GM21825 (cell line): ENCODE results near the gene DIP2B.
"Not testable (repeated sequence)": the region's sequence is repeated elsewhere in the genome, so short reads cannot be mapped to it uniquely, and the experiment has no call there.

Experiments
- ATAC-seq: cut with Tn5 transposase; IDR thresholded peaks from one replicate; pipeline ENCODE4 v1.9.1; 2021; ENCODE audit warnings: mild to moderate bottlenecking, moderate library complexity; ENCODE audit not compliant: unreplicated experiment

Gene DIP2B

DNA sequence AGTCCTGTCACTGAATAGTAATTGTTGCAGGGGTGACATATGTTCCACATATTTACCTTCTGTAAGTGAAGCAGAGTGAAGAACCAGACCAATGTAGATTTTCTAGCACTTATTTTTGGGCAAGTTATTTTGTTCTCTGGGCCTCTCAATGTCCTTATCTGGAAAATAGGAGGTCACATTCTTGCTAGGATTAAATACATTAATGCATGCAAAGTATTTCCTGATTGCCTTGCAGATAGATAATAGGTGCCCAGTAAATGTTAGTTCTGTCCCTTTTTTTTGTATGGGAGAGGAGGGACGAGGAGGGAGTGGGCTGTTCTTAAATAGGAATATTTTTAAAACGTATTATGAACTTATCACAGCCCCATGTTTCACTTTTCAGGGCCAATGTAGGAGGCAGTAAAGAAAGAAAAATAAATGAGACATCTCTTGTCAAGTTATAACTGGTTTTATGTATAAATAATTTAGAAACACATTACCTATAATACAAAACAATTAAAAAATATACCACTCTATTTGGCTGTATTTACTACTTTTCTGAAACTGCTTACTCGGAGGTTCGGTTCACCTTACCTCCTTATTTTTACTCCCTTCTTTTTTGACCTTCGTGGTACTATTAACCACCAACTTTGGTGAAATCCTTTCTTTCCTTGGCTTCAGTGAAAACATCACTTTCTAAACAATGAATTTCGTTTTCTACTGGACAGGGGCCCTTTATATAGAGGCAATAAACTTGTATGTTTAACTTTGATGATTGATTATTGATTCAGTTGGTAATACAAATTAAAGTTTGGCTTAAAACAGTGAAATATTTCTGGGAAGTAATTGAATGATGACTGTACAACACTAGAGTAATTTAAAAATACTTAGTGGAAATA lies 41.9 kb downstream of the DIP2B start:
- ATAC-seq = no peak

DNA sequence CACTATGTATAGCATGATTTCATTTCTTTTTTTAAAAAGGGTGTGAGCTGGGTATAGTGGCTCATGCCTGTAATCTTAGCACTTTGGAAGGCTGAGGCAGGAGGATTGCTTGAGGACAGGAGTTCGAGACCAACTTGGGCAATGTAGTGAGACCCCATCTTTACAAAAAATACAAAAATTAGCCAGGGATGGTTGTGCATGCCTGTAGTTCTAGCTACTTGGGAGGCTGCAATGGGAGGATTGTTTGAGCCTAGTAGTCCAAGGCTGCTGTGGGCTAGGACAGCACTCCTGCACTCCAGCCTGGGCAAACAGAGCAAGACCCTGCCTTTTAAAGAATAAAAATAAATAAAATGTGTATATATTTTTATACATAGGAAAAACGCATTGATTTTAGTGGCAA lies 43.0 kb downstream of the DIP2B start:
- ATAC-seq = no peak

DNA sequence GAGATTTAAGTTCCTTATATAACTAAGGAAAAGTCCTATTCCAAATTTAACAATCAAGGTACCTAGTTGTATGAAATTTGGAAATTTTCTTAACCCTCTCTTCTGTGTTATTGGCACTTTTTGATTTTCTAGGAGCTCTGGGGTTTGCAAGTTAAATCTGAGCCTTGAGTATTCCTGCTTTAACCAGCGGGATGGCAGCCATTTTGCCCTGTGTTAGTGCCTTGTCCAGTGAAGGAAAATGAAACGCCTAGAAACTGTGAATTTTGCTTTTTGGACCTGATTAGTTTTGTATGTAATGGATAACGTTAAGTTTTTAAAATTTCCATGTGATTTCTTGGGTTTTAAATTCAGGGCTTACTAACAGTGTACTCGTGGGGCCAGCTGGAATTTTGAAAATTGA lies 45.1 kb downstream of the DIP2B start:
- no peak for ATAC-seq

DNA sequence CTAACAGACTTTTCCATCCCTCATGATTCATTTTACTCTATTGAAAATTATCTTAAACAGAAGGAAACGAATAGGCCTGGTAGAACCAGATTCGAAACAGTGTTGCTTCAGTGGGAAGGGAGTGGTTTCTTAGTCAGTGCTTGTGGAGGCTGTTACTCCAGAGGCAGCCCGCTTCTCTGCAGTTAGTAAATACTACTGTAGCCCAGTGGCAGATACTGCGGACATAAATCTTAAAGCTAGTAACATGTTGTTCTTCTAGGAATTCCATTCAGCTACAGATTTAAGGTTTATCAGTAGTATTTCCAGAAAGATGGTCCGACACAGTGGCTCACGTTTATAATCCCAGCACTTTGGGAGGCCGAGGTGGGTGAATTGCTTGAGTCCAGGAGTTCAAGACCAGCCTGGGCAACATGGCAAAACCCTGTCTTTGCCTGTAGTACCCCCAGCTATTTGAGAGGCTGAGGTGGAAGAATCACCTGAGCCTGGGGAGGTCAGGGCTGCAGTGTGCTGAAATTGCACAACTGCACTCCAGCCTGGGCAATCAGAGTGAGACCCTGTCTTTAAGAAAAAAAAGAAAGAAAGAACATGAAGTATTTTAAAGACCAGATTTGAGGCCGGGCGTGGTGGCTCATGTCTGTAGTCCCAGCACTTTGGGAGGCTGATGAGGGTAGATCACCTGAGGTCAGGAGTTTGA lies 45.9 kb downstream of the DIP2B start:
- no peak for ATAC-seq

DNA sequence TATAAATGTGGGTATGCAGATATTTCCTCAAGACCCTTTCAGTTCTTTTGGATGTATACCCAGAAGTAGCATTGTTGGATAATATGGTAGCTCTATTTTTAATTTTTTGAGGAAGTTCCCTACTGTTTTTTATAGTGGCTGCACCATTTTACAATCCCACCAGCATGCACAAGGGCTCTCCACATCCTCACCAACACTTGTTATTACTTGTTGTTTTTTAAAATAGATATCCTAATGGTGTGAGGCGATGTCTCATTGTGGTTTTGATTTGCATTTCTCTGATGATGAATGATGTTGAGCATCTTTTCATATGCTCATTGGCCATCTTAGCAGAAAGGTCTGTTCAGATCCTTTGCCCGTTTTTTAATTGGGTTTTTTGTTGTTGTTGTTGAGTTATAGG lies 47.1 kb downstream of the DIP2B start:
- no peak for ATAC-seq

DNA sequence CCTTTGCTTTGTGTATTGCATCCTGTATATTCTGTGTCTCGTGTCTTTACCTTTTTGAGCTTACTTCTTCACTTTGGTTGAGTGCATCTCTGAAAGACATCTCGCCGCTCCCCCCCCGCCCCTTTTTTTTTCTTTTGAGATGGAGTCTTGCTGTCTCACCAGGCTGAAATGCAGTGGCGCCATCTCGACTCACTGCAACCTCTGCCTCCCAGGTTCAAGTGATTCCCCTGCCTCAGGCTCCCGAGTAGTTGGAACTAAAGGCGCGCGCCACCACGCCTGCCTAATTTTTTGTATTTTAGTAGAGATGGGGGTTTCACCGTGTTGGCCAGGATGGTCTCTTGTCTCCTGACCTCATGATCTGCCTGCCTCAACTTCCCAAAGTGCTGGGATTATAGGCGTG lies 49.9 kb downstream of the DIP2B start:
- ATAC-seq = no peak

DNA sequence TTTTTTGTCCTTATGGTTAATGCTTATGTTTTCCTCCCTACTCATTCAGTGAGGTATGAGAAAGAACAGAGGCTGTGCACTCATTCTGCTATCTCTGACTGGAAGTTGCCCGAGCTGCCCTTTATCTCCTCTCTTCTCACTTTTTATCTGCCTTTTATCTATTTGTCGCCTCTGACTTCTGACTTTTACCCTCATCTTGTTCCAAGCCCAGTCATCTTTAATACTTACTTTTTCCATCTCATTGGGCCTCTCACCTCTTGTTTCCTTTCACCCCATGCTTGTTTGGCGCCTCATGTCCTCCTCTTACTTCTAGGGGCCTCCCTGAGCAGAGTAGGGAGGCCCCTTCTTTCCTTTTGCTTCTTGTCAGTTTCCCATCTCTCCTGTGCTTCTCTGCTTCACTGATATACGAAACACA lies 50.7 kb downstream of the DIP2B start:
- ATAC-seq = no peak

DNA sequence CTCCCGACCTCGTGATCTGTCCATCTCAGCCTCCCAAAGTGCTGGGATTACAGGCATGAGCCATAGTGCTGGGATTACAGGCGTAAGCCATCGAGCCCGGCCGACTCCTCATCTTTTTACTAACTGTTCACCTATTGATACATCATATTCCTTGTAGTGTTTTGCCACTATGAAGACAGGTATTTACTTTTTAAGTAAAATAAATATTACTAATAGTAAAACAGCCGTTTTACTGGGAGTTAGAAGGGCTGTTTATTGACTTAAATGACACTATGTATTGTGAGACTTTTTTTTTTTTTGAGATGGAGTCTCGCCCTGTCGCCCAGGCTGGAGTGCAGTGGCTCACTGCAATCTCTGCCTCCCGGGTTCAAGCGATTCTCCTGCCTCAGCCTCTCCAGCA lies 51.5 kb downstream of the DIP2B start:
- no peak for ATAC-seq

DNA sequence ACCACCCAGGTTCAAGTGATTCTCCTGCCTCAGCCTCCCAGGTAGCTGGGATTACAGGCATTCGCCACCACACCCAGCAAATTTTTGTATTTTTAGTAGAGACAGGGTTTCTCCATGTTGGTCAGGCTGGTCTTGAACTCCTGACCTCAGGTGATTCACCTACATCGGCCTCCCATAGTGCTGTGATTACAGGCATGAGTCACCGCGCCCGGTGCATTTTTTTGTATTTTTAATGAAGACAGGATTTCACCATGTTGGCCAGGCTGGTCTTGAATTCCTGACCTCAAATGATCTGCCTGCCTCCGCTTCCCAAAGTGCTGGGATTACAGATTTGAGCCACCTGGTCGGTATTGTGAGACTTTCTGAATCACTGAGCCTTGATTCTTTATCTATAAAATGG lies 52.0 kb downstream of the DIP2B start:
- ATAC-seq = not testable (repeated sequence)

DNA sequence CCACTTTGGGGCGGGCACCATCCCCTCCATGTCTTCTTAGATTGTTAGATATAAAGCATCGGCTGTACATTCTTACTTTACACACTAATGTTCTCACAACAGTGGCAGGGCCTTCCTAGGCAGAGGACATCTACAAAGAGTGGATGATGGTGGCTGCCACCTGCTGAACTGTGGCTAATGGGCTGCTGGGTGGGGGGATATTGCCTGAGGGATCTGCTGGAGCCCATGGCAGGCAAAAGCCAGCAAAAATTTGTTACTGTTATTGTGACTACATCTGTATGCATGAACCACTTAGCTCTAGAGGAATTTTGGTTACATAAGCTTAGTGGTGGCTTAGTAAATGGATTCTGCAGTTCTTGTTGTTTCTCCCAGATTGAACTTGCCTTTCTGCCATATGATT lies 52.6 kb downstream of the DIP2B start:
- no peak for ATAC-seq

DNA sequence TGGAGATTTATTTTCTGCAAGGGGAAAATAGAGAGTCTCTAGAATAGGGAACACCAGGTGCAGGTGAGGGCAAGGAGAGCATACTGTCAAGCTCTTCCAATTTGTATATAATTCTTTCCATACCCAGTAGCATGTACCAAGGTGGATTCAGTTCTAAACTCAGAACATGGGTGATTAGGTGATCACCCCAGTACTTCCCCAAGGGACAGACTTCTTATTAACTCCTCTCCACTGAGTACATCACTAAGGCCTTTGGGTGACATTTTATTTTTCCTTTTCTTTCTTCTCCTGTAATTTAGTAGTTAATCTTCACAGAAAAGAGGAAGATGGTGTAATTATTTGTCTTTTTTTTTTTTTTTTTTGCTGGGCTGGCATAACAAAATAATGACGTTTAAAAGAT lies 54.2 kb downstream of the DIP2B start:
- no peak for ATAC-seq

DNA sequence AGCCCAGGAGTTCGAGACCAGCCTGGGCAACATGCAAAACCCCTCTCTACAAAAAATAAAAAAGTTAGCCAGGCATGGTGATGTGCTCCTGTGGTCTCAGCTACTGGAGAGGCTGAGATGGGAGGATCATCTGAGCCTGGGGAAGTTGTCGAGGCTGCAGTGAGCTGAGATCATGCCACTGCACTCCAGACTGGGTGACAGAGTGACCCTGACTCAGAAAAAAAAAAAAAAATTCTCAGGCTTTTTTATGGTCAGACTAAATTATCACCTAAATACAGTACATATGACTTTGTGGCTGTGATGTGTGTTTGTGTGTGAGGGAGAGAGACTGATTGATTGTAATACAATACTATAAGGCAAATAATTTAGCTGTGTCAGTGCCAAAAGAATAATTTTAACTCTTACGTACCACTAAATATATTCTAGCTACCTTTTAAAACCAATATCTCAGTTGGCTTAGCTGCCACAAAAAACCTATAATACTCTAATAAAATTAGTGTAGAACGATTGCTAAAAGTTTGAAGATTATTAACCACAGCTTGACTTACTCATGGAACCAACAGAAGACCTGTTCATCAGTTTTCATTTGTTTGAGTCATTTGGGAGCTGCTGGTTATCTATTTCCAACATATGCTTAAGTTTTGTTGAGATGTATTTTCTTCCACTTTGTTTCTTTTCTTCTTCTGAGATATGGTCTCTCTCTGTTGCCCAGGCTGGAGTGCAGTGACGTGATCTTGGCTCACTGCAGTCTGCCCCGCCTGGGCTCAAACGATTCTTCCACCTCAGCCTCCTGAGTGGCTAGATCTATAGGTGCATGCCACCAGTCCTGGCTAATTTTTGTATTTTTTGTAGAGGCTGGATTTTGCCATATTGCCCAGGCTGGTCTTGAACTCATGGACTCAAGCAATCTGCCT lies 58.0 kb downstream of the DIP2B start:
- no peak for ATAC-seq

DNA sequence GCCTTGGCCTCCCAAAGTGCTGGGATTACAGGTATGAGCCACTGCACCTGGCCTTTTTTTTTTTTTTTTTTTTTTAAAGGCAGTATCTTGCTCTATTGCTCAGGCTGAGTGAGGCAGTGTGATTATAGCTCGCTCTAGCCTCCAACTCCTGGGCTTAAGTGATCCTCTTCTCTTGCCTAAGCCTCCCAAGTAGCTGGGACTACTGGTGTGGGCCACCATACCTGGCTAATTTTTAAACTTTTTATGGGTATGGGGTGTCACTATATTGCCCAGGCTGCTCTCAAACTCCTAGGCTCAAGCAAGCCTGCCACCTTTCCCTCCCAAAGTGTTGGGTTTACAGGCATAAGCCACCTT lies 58.6 kb downstream of the DIP2B start:
- no peak for ATAC-seq

DNA sequence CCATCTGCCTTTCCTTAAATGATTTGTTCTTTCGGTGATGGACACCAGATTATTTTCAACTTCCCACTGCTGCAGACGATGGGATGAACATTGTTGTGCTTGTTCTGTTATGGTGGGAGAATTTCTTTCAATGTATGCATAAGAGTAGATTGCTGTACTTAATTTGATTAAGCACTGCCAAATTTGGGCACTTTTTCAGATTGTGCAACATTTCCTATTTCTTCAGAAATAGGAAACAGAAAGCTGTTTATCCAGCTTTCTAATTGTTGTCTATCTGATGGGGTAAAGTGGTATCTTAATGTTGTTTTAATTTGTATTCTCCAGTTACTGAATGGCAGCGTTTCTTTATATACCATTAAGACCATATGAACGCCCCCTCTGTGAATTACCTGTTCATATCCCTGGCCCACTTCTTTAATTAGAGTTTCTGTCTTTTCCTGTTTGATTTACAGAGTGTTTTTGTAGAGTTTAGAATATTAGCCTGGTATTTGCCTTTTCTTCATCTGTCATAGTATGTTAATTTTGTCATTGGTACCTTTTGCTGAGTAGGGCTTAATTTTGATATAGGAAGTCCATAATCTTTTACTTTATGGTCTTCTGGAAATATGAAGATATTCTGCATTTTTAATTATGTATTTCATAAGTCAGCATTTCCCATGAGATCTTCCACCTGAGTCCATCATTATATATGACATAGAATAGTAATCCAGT lies 59.6 kb downstream of the DIP2B start:
- no peak for ATAC-seq

DNA sequence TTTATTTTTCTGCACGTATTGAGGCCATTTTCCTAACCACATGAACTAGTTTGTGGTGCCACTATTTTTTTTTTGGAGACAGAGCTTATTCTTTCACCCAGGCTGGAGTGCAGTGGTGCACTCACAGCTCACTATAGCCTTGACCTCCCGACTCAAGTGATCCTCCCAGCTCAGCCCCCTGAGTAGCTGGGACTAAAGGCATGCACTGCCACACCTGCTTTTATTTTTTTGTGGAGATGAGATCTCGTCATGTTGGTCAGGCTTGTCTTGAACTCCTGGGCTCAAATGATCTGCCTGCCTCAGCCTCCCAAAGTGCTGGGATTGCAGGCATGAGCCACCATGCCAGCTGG lies 60.1 kb downstream of the DIP2B start:
- ATAC-seq = no peak

DNA sequence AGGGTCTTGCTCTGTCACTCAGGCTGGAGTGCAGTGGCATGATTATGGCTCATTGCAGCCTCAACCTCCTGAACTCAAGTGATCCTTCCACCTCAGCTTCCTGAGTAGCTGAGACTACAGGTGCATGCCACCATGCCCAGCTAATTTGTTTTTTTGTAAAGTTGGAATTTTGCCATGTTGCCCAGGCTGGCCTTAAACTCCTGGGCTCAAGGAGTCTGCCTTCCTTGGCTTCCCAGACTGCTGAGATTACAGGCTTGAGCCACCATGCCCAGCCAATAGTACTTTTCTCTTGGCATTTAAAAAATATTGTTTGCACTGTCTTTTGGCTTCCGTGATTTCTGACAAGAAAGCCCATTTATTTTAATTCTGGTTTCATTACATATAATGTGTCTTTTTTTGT lies 61.3 kb downstream of the DIP2B start:
- ATAC-seq = no peak

DNA sequence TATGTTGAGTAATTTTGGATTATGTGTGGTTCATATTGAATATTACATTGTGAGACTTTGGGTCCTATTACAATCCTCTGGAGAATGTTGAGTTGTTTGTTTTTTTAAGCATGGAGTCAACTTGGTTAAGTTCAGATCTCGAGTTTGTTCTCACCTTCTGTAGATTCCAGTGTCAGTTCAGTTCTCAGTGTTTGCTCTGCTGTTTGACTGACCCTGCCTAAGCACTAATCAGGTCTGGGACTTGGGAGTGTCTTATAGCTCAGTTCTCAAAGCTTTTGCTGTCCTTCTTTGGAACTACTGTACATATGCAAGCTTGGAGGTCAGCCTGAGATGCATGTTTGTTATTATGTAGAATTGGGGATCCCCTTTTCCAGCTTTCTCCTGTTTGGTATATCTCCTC lies 63.1 kb downstream of the DIP2B start:
- ATAC-seq = no peak

DNA sequence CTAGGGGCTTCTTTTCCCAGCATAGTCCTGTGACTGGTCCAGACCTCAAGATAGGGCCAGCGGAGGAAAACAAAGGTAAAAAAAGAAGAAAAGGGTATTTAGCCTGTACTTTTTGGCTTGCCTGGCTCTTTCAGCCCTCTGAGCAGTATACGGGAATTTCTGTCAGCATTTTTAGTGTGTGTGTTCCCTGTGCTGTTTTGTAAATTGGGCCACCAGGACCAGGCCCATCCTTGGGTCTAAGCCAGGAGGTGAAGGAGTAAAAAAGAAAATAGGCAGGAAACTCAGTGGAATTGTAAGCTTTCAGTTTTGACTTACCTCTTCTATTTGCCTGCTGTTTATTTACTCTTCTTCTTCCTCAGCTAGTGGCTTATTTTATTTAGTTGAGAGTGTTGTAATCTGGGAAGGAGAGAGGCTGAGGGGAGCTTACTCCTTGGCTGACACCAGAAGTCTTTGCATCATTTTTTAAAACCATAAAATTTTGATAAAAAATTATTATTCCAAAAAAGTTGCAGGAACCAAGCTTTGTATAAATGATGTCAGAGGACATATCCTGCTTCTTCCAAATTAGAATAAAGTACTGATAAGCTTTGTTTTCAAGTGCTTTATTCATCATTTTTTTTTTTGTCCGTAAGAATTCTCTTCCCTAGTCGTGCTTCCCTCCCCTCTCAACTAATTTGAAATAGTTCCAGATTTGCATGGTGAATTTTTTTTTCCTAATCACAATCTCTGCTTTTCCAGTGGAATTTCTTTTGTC lies 63.7 kb downstream of the DIP2B start:
- ATAC-seq = no peak

DNA sequence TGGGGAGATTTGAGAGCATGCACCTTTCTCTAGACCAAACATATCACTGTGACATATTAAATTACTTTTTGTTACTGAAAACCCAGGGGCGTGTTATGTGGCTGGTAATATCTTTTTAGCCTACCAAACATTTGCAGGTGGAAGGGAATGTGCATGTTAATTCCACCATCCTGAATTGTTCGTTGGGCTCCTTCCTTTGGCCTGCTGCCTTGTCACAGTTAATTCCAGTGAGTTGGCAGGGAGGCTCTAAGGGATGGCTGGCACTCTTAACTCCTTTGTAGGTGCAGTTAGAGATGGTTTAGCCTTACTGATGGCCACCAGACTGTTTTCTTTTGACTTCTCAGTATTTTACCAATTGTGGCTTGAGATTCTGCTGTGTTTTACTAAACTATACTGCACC lies 64.5 kb downstream of the DIP2B start:
- no peak for ATAC-seq

DNA sequence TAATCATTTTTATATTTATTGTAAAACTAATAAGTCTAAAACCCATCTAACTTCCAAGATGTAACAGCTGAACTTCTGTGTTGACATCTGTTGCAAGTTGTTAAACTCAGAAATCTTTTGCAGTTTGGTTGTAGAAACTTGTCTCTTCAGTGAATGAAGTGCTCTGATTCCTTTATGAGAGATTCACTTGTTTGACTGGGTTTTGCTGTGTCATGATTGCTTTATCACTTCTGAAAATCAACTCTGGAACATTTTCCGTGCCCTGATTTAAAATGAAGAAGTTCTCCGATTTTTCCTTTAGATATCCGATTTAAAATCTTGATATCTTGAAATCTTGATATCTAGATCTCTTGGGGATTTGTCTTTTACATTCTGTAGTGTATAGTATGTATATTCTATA lies 65.1 kb downstream of the DIP2B start:
- no peak for ATAC-seq
